ENCODE data around the gene BHLHE23. TPM values are rescaled to one million over a fixed set of nuclear protein-coding genes. Genes with fewer than 3 reads are reported as not detected.
"Not testable (repeated sequence)": the region's sequence is repeated elsewhere in the genome, so short reads cannot be mapped to it uniquely, and the experiment has no call there.

The BHLHE23 gene
- total and polyA plus RNA-seq, 3 donors from 2014 or later: 5.3 to 6.6 TPM; not detected in 1

DNA sequence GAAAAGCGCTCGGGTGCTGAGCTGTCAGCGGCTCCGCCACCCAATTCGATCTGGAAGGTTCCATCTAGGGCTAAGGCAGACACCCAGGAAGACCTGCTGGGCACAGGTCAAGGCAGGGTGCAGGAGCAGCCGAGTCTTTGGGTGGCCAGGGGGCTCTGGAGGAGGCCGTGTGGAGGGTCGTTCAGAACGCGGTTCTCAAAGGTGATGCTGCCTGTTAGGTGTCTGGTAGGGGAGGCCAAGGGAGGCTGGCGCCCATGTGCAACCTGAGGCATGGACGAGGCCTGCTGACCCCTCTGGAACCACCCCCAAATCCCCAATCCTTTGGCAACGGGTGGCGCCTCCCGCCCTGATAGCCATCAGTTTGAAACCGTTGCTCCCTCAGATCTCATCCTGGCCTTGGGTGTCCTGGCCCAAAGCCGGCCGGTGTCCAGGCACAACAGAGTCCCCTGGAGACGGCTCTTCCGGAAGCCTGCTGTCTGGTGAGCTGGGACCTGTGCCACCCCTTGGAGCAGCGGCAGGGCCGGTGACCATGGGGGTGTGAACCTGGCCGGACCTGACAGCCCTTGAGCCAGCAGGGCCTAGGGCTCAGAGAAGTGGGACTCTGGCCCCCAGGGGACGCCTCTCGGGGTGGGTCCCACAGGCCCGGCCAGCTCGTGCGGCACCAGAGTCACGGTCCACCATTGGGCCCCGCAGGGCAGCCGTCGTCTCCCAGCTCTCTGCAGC lies 43.7 kb downstream of the BHLHE23 start:
- TF ChIP-seq POLR2A (IDR thresholded peaks at IDR 0.05): no peak
- TF ChIP-seq, protein P1, sequence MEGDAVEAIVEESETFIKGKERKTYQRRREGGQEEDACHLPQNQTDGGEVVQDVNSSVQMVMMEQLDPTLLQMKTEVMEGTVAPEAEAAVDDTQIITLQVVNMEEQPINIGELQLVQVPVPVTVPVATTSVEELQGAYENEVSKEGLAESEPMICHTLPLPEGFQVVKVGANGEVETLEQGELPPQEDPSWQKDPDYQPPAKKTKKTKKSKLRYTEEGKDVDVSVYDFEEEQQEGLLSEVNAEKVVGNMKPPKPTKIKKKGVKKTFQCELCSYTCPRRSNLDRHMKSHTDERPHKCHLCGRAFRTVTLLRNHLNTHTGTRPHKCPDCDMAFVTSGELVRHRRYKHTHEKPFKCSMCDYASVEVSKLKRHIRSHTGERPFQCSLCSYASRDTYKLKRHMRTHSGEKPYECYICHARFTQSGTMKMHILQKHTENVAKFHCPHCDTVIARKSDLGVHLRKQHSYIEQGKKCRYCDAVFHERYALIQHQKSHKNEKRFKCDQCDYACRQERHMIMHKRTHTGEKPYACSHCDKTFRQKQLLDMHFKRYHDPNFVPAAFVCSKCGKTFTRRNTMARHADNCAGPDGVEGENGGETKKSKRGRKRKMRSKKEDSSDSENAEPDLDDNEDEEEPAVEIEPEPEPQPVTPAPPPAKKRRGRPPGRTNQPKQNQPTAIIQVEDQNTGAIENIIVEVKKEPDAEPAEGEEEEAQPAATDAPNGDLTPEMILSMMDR (IDR thresholded peaks at IDR 0.05): no peak
- 88 to 90% methylated on average over 9 to 32 of the region's 32 CpGs for WGBS, 2 donors
- Histone ChIP-seq H3K9me3 (no peaks in the 10 kb centered on the region), H3K36me3 (ENCODE audit: low read depth, missing control alignments) (no peaks in the 10 kb centered on the region), H3K27ac (no peak overlapping the region), H3K4me1 (no peaks in the 10 kb centered on the region), H3K4me3 (no peak overlapping the region), H3K27me3 (no peaks in the 10 kb centered on the region)
- DNase-seq: no peak
- intact Hi-C loops (cut with DNase I; ENCODE audit: low total_unique reads): no loop called here

DNA sequence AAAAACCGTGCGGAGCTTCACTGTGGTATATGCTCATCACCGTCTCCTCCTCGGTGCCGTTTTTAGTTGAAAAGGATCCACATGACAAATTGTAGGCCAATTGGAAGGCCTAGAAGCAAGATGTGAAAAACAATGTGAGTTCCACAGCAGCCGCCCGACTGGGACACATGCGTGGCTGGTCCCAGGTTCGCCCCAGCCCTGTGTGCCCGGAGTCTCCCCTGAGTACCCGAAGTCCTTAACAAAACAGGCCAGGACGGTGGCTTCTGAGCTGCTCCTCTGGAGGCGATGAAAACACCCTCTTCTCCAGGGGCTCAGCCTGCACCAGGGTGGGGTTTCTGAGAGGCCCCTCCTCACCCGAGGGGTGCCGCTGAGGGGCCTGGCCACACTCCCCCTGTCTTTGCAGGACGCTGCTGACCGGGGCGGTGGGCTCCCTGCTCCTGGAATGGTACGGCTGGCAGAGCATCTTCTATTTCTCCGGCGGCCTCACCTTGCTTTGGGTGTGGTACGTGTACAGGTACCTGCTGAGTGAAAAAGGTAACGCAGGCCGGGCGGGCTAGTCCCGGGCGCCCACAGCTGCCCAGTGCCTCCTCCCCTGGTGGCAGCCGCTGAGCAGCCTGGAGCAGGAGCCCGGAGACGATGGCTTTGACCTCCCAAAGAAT lies 44.4 kb downstream of the BHLHE23 start:
- Histone ChIP-seq H3K36me3 (ENCODE audit: low read depth, missing control alignments) (no peaks in the 10 kb centered on the region), H3K27me3 (no peaks in the 10 kb centered on the region), H3K4me1 (no peaks in the 10 kb centered on the region), H3K4me3 (no peak overlapping the region), H3K9me3 (no peaks in the 10 kb centered on the region), H3K27ac (no peak overlapping the region)
- 71 to 93% methylated on average over 5 to 30 of the region's 30 CpGs for WGBS, 2 donors
- intact Hi-C loops (cut with DNase I; ENCODE audit: low total_unique reads): no loop called here
- TF ChIP-seq, protein P1 (IDR thresholded peaks at IDR 0.05): no peak
- TF ChIP-seq POLR2A (IDR thresholded peaks at IDR 0.05): no peak
- no peak for DNase-seq

DNA sequence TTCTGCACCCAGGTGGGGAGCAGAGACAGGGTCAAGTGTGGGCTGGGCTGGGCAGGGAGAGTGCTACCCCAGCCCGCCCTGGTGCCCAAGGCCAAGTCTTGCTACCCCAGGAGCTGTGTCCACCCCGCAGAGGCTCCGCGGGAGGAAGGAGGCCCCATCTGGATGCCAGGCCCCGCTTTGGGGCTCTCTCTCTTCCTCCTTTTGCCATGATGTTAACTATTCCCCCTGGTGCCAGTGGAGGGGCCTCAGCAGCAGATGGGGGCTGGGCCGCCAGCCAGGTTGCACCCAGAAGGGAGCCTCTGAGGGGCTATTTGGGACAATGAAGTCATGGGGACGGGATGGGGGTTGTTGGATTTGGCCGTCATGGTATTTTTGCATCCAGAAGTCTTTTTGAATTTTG lies 45.0 kb downstream of the BHLHE23 start:
- no peak for DNase-seq
- Histone ChIP-seq H3K9me3 (no peaks in the 10 kb centered on the region), H3K27me3 (no peaks in the 10 kb centered on the region), H3K4me3 (no peak overlapping the region), H3K4me1 (no peaks in the 10 kb centered on the region), H3K36me3 (ENCODE audit: low read depth, missing control alignments) (no peaks in the 10 kb centered on the region), H3K27ac (no peak overlapping the region)
- intact Hi-C loops (cut with DNase I; ENCODE audit: low total_unique reads): no loop called here
- WGBS, 2 donors: 80 to 89% methylated on average over 8 of the region's 8 CpGs
- no peak for TF ChIP-seq POLR2A (IDR thresholded peaks at IDR 0.05)
- TF ChIP-seq, protein P1 (IDR thresholded peaks at IDR 0.05): no peak

DNA sequence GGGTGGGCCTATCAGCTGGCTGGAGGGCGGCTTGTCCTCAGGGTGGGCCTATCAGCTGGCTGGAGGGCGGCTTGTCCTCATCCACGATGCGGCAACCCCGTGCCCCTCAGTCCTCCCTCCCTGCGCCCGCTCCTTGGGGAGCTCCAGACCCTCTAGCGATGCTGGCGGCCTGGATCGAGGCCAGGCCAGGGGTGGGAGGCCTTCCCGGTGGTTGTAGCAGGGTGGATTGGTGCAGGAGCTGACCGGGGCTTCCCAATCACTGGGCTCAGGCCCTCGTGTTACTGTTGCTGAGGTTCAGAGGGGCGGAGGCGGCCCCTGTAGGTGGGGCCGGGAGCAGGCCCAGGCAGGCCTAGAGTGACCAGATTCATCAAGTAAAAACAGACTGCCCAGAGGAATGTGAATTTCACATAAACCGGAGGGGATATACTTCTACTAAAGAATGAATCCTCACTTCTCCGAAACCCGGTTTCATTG lies 45.4 kb downstream of the BHLHE23 start:
- TF ChIP-seq, protein P1 (IDR thresholded peaks at IDR 0.05): no peak
- no peak for TF ChIP-seq POLR2A (IDR thresholded peaks at IDR 0.05)
- no peaks in the 10 kb centered on the region for H3K27me3 ChIP-seq
- peak; percentile 46 for DNase-seq
- no peak overlapping the region for H3K27ac ChIP-seq
- no peak overlapping the region for H3K4me3 ChIP-seq
- WGBS, 2 donors: 52 to 79% methylated on average over 7 to 18 of the region's 19 CpGs
- no peaks in the 10 kb centered on the region for H3K4me1 ChIP-seq
- intact Hi-C loops (cut with DNase I; ENCODE audit: low total_unique reads): no loop called here
- H3K9me3 ChIP-seq: no peaks in the 10 kb centered on the region
- H3K36me3 ChIP-seq (ENCODE audit: low read depth, missing control alignments): no peaks in the 10 kb centered on the region

DNA sequence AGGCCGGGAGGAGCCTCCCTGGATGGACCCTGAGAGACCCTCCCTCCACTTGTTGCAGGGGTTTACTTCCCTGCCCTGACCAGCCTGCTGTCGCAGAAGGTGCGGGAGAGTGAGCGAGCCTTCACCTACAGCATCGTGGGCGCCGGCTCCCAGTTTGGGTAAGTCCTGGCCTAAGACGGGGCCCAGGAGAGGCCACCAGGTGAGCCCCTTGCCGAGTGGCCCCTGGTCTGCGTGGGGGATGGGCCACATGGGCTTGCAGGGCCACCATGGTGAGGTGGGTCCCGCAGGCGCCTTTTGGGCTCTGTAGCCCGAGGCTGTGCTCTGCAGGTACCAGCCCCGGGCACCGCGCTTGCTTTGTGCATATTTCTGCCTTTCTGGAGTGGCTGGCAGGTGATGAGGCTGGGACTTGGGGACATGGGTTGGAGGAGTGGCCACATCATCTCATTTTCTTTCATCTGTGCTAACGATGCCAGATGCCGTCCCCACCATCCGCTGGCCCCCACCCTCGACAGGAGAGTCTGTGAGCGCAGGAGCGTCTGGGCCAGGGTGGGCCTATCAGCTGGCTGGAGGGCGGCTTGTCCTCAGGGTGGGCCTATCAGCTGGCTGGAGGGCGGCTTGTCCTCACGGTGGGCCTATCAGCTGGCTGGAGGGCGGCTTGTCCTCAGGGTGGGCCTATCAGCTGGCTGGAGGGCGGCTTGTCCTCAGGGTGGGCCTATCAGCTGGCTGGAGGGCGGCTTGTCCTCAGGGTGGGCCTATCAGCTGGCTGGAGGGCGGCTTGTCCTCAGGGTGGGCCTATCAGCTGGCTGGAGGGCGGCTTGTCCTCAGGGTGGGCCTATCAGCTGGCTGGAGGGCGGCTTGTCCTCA lies 46.1 kb downstream of the BHLHE23 start:
- H3K4me1 ChIP-seq; H3K4me3 ChIP-seq; H3K27me3 ChIP-seq; H3K36me3 ChIP-seq (ENCODE audit: low read depth, missing control alignments); H3K9me3 ChIP-seq; H3K27ac ChIP-seq; intact Hi-C loops (cut with DNase I; ENCODE audit: low total_unique reads): not testable (repeated sequence)
- WGBS, 2 donors: 68% methylated on average over 22 of the region's 31 CpGs; no CpG with 5 or more reads in 1 of the 2 donors
- DNase-seq: peak; percentile 41
